ENCODE measurements around the gene SYNE2. TPM values are rescaled to one million over a fixed set of nuclear protein-coding genes. Genes with fewer than 3 reads are reported as not detected.

Gene SYNE2
- total RNA-seq, 1 experiment from 2014 or later = 71.1 TPM

GRCh38 chr14:63981569-63981968 is 128.8 kb downstream of the SYNE2 start (continued):
- TF ChIP-seq USF1 (CRISPR knock-in tag; IDR thresholded peaks at IDR 0.05) = no peak
- TF ChIP-seq, protein P1, sequence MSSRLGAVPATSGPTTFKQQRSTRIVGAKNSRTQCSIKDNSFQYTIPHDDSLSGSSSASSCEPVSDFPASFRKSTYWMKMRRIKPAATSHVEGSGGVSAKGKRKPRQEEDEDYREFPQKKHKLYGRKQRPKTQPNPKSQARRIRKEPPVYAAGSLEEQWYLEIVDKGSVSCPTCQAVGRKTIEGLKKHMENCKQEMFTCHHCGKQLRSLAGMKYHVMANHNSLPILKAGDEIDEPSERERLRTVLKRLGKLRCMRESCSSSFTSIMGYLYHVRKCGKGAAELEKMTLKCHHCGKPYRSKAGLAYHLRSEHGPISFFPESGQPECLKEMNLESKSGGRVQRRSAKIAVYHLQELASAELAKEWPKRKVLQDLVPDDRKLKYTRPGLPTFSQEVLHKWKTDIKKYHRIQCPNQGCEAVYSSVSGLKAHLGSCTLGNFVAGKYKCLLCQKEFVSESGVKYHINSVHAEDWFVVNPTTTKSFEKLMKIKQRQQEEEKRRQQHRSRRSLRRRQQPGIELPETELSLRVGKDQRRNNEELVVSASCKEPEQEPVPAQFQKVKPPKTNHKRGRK (CRISPR knock-in tag; IDR thresholded peaks at IDR 0.05; ENCODE audit: borderline replicate concordance) = no peak
- no peak for TF ChIP-seq SOX15 (CRISPR knock-in tag; IDR thresholded peaks at IDR 0.05)
- TF ChIP-seq PRDM15 (CRISPR knock-in tag; IDR thresholded peaks at IDR 0.05) = no peak
- no peak for TF ChIP-seq JAZF1 (CRISPR knock-in tag; IDR thresholded peaks at IDR 0.05)
- TF ChIP-seq KAT7 (CRISPR knock-in tag; IDR thresholded peaks at IDR 0.05; ENCODE audit: borderline replicate concordance) = no peak
- TF ChIP-seq, protein P2, sequence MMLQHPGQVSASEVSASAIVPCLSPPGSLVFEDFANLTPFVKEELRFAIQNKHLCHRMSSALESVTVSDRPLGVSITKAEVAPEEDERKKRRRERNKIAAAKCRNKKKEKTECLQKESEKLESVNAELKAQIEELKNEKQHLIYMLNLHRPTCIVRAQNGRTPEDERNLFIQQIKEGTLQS (CRISPR knock-in tag; conservative IDR thresholded peaks at IDR 0.05) = no peak
- TF ChIP-seq, protein P3, sequence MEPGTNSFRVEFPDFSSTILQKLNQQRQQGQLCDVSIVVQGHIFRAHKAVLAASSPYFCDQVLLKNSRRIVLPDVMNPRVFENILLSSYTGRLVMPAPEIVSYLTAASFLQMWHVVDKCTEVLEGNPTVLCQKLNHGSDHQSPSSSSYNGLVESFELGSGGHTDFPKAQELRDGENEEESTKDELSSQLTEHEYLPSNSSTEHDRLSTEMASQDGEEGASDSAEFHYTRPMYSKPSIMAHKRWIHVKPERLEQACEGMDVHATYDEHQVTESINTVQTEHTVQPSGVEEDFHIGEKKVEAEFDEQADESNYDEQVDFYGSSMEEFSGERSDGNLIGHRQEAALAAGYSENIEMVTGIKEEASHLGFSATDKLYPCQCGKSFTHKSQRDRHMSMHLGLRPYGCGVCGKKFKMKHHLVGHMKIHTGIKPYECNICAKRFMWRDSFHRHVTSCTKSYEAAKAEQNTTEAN (CRISPR knock-in tag; IDR thresholded peaks at IDR 0.05) = no peak

DNA sequence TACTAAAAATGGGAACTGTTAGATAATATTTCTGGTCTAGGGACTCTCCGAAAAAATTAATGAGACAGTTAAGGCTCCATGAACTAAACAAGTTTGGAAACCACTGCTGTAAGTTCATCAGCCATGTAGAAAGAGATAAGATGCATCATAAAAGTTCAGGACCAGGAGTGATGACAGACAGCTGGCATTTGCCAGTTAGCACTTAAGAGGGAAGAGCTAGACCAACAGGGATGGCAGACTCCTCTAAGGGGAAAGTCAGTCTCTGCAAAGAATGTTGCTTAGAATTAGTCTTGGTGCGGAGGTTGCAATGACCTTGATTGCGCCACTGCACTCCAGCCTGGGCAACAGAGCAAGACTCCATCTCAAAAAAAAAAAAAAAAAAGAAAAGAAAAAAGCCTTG is 129.4 kb downstream of the SYNE2 start:
- H3K4me3 Mint-ChIP-seq = no peak overlapping the region
- H3K9me3 Mint-ChIP-seq = no peaks in the 10 kb centered on the region
- DNase-seq (ENCODE audit: low spot score) (no peak), ATAC-seq (no peak)
- H3K36me3 Mint-ChIP-seq = peaks cover 23% of the 10 kb centered on the region
- no peaks in the 10 kb centered on the region for H3K4me1 Mint-ChIP-seq
- no peak overlapping the region for H3K27ac Mint-ChIP-seq
- H3K27me3 Mint-ChIP-seq (ENCODE audit: low read depth) = no peaks in the 10 kb centered on the region
- ChIA-PET POLR2A (interaction anchor here (0.7 kb wide), 1 partner anchor 125 kb away, joined by 4 read pairs; no protein-coding TSS in a partner anchor), CTCF (no interaction called here)
- no peak for TF ChIP-seq TP53 (CRISPR knock-in tag; IDR thresholded peaks at IDR 0.05)
- TF ChIP-seq, protein P4, sequence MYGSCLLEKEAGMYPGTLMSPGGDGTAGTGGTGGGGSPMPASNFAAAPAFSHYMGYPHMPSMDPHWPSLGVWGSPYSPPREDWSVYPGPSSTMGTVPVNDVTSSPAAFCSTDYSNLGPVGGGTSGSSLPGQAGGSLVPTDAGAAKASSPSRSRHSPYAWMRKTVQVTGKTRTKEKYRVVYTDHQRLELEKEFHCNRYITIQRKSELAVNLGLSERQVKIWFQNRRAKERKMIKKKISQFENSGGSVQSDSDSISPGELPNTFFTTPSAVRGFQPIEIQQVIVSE (CRISPR knock-in tag; IDR thresholded peaks at IDR 0.05; ENCODE audit: borderline replicate concordance) = no peak
- TF ChIP-seq, protein P3 (CRISPR knock-in tag; IDR thresholded peaks at IDR 0.05) = no peak
- TF ChIP-seq, protein P5, sequence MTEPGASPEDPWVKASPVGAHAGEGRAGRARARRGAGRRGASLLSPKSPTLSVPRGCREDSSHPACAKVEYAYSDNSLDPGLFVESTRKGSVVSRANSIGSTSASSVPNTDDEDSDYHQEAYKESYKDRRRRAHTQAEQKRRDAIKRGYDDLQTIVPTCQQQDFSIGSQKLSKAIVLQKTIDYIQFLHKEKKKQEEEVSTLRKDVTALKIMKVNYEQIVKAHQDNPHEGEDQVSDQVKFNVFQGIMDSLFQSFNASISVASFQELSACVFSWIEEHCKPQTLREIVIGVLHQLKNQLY (CRISPR knock-in tag; IDR thresholded peaks at IDR 0.05) = no peak
- no peak for TF ChIP-seq ESRRA (CRISPR knock-in tag; IDR thresholded peaks at IDR 0.05; ENCODE audit: borderline replicate concordance)
- TF ChIP-seq OVOL2 (CRISPR knock-in tag; IDR thresholded peaks at IDR 0.05; ENCODE audit: borderline replicate concordance) = no peak
- no peak for TF ChIP-seq ATF1 (CRISPR knock-in tag; IDR thresholded peaks at IDR 0.05)
- no peak for TF ChIP-seq GRHL2 (CRISPR knock-in tag; IDR thresholded peaks at IDR 0.05; ENCODE audit: insufficient replicate concordance, severe bottlenecking)
- TF ChIP-seq ATF2 (CRISPR knock-in tag; IDR thresholded peaks at IDR 0.05; ENCODE audit: borderline replicate concordance, low read depth) = no peak
- TF ChIP-seq, protein P6, sequence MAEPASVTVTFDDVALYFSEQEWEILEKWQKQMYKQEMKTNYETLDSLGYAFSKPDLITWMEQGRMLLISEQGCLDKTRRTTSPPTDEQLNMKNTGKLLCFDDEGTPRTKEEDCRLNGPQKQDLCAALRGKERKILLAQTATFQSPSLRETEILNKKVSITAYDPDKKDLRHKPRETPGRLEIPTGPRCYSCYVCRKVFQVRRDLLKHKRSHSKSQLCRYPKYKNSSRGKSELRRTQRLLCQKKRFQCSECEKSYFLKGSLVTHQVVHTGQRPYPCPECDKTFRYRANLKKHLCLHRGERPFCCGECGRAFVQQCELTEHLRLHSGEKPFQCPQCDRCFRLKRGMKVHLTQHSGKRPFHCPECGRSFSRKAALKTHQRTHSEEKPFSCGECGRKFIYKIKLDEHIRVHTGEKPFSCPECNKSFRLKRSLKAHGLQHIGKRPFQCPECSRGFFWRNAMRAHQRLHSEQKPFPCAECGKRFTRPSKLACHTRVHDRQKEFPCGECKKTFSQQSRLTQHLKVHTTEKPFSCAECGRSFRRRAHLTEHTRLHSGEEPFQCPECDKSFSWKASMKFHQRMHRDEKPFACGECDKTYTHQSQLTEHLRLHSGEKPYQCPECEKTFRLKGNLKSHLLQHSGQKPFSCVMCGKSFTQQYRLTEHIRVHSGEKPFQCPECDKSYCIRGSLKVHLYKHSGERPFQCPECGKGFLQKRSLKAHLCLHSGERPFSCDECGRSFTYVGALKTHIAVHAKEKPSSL (CRISPR knock-in tag; conservative IDR thresholded peaks at IDR 0.05) = no peak
- TF ChIP-seq, protein P7, sequence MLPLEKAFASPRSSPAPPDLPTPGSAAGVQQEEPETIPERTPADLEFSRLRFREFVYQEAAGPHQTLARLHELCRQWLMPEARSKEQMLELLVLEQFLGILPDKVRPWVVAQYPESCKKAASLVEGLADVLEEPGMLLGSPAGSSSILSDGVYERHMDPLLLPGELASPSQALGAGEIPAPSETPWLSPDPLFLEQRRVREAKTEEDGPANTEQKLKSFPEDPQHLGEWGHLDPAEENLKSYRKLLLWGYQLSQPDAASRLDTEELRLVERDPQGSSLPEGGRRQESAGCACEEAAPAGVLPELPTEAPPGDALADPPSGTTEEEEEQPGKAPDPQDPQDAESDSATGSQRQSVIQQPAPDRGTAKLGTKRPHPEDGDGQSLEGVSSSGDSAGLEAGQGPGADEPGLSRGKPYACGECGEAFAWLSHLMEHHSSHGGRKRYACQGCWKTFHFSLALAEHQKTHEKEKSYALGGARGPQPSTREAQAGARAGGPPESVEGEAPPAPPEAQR (CRISPR knock-in tag; IDR thresholded peaks at IDR 0.05) = no peak
- no peak for TF ChIP-seq TEAD1 (CRISPR knock-in tag; IDR thresholded peaks at IDR 0.05)
- TF ChIP-seq ETV6 (CRISPR knock-in tag; IDR thresholded peaks at IDR 0.05) = no peak
